H9 (cell line): ENCODE results near the gene OR8G5. TPM values are rescaled to one million over a fixed set of nuclear protein-coding genes. Genes with fewer than 3 reads are reported as not detected.

Source experiments
- DNase-seq: peaks from one replicate; pipeline ENCODE4 v3.0.0-alpha.2; 2017
- H2AFZ ChIP-seq: one replicate; pipeline ENCODE4 v1.6.1; 2013; ENCODE audit warnings: mild to moderate bottlenecking, low read length, control low read depth, moderate library complexity
- H2AK5ac ChIP-seq: 2 replicates; pipeline ENCODE4 v1.6.1; 2013; ENCODE audit warnings: low read length, control low read depth, mixed read lengths; ENCODE audit not compliant: insufficient read length
- H2BK120ac ChIP-seq: one replicate; pipeline ENCODE4 v1.6.1; 2013; ENCODE audit warnings: low read depth, mild to moderate bottlenecking, low read length, control low read depth, inconsistent platforms; ENCODE audit not compliant: poor library complexity, severe bottlenecking
- H2BK12ac ChIP-seq: 2 replicates; pipeline ENCODE4 v1.6.1; 2013; ENCODE audit warnings: low read length, control low read depth, mixed read lengths, low read depth; ENCODE audit not compliant: insufficient read length
- H2BK15ac ChIP-seq: 2 replicates; pipeline ENCODE4 v1.6.1; 2013; ENCODE audit warnings: low read depth, low read length, control low read depth
- H2BK20ac ChIP-seq: one replicate; pipeline ENCODE4 v1.6.1; 2013; ENCODE audit warnings: low read depth, mild to moderate bottlenecking, low read length, control low read depth, inconsistent platforms; ENCODE audit not compliant: poor library complexity, severe bottlenecking
- H2BK5ac ChIP-seq: 2 replicates; pipeline ENCODE4 v1.6.1; 2013; ENCODE audit warnings: low read length, control low read depth, mixed read lengths; ENCODE audit not compliant: insufficient read length
- H3K14ac ChIP-seq: 2 replicates; pipeline ENCODE4 v1.6.1; 2013; ENCODE audit warnings: low read length, control low read depth; ENCODE audit not compliant: insufficient read depth
- H3K18ac ChIP-seq: 2 replicates; pipeline ENCODE4 v1.6.1; 2013; ENCODE audit warnings: low read depth, mild to moderate bottlenecking, mixed read lengths, low read length, control low read depth; ENCODE audit not compliant: insufficient read length
- H3K23ac ChIP-seq: 2 replicates; pipeline ENCODE4 v1.6.1; 2013; ENCODE audit warnings: low read length, control low read depth, mixed read lengths, low read depth; ENCODE audit not compliant: insufficient read length
- H3K23me2 ChIP-seq: 2 replicates; pipeline ENCODE4 v1.6.1; 2013; ENCODE audit warnings: low read depth, mild to moderate bottlenecking, mixed read lengths, low read length, control low read depth; ENCODE audit not compliant: insufficient read length, poor library complexity, severe bottlenecking
- H3K27ac ChIP-seq: 2 replicates; pipeline ENCODE4 v1.5.1; 2013; ENCODE audit warnings: low read length, control low read depth, mixed read lengths, low read depth; ENCODE audit not compliant: insufficient read length
- H3K27me3 ChIP-seq: 2 replicates; pipeline ENCODE4 v1.6.1; 2013; ENCODE audit warnings: low read length, control low read depth, inconsistent platforms; ENCODE audit not compliant: insufficient read depth
- H3K4ac ChIP-seq: 2 replicates; pipeline ENCODE4 v1.6.1; 2013; ENCODE audit warnings: low read depth, mild to moderate bottlenecking, control low read depth, inconsistent platforms, low read length, moderate library complexity
- H3K4me1 ChIP-seq: 2 replicates; pipeline ENCODE4 v1.6.1; 2013; ENCODE audit warnings: low read length, control low read depth, inconsistent platforms; ENCODE audit not compliant: insufficient read depth
- H3K4me2 ChIP-seq: 2 replicates; pipeline ENCODE4 v1.6.1; 2013; ENCODE audit warnings: low read length, control low read depth, mixed read lengths; ENCODE audit not compliant: insufficient read length, insufficient read depth
- H3K56ac ChIP-seq: 2 replicates; pipeline ENCODE4 v1.6.1; 2013; ENCODE audit warnings: low read depth, mild to moderate bottlenecking, mixed read lengths, low read length, control low read depth; ENCODE audit not compliant: insufficient read length
- H3K79me1 ChIP-seq: 2 replicates; pipeline ENCODE4 v1.6.1; 2013; ENCODE audit warnings: low read depth, mild to moderate bottlenecking, moderate library complexity, low read length, control low read depth, inconsistent platforms; ENCODE audit not compliant: insufficient read depth, poor library complexity, severe bottlenecking
- H3K79me2 ChIP-seq: 2 replicates; pipeline ENCODE4 v1.6.1; 2013; ENCODE audit warnings: low read length, control low read depth, inconsistent platforms; ENCODE audit not compliant: insufficient read depth
- H3K9ac ChIP-seq: 2 replicates; pipeline ENCODE4 v1.6.1; 2013; ENCODE audit warnings: low read length, control low read depth, mixed read lengths; ENCODE audit not compliant: insufficient read length; ENCODE audit errors: extremely low read depth
- H3K9me3 ChIP-seq: one replicate; pipeline ENCODE4 v1.6.1; 2013; ENCODE audit warnings: low read depth, low read length, inconsistent platforms; ENCODE audit not compliant: control insufficient read depth
- H3T11ph ChIP-seq: one replicate; pipeline ENCODE4 v1.6.1; 2013; ENCODE audit warnings: mild to moderate bottlenecking, low read length, control low read depth, inconsistent platforms
- H4K20me1 ChIP-seq: one replicate; pipeline ENCODE4 v1.6.1; 2013; ENCODE audit not compliant: control insufficient read depth, insufficient read length, insufficient read depth
- H4K5ac ChIP-seq: 2 replicates; pipeline ENCODE4 v1.6.1; 2013; ENCODE audit warnings: low read depth, mild to moderate bottlenecking, mixed read lengths, low read length, control low read depth; ENCODE audit not compliant: insufficient read length
- H4K8ac ChIP-seq: replicated peaks from 2 replicates; pipeline ENCODE4 v1.6.1; 2013; ENCODE audit warnings: low read length, control low read depth, mixed read lengths, low read depth; ENCODE audit not compliant: insufficient read length
- H4K91ac ChIP-seq: 2 replicates; pipeline ENCODE4 v1.6.1; 2013; ENCODE audit warnings: low read depth, mild to moderate bottlenecking, moderate library complexity, mixed read lengths, low read length, control low read depth; ENCODE audit not compliant: insufficient read length
- H3K27ac Mint-ChIP-seq, 3 experiments: 2 replicates in 2 of 3; 3 replicates in 1 of 3; pipeline ENCODE4 v1.8.0; 2020 to 2021; ENCODE audit warnings: mixed read lengths in 3 of 3, mild to moderate bottlenecking in 1 of 3, moderate library complexity in 1 of 3
- H3K27me3 Mint-ChIP-seq: 2 replicates; pipeline ENCODE4 v1.8.0; 2021; ENCODE audit warnings: low read depth, mild to moderate bottlenecking, moderate library complexity, mixed read lengths
- H3K36me3 Mint-ChIP-seq, 3 experiments: 2 replicates in 2 of 3; 3 replicates in 1 of 3; pipeline ENCODE4 v1.8.0; 2020 to 2021; ENCODE audit warnings: low read depth in 3 of 3, mixed read lengths in 3 of 3; ENCODE audit not compliant: insufficient read depth in 1 of 3
- H3K4me1 Mint-ChIP-seq, 2 experiments: 2 replicates each; pipeline ENCODE4 v1.8.0; 2020; ENCODE audit warnings: mixed read lengths in 2 of 2
- H3K4me3 Mint-ChIP-seq, 2 experiments: 2 replicates in 1 of 2; 3 replicates in 1 of 2; pipeline ENCODE4 v1.8.0; 2020 to 2021; ENCODE audit warnings: mild to moderate bottlenecking in 2 of 2, mixed read lengths in 2 of 2, moderate library complexity in 1 of 2
- H3K9me3 Mint-ChIP-seq, 2 experiments: 2 replicates in 1 of 2; 3 replicates in 1 of 2; pipeline ENCODE4 v1.8.0; 2020; ENCODE audit warnings: mild to moderate bottlenecking in 2 of 2, mixed read lengths in 2 of 2, moderate library complexity in 1 of 2
- WGBS: extraction: QIAGEN DNeasy Blood & Tissue Kit; methylation state at CpG from one replicate; pipeline ENCODE4 v1.1.7; 2013; ENCODE audit warnings: missing lambda C conversion rate, low lambda C conversion rate, mixed read lengths; ENCODE audit not compliant: insufficient read length; ENCODE audit errors: extremely low coverage; 5-methylcytosine and 5-hydroxymethylcytosine counted together
- total RNA-seq: library from RNA; stranded (reverse); gene quantifications from 2 replicates; pipeline ENCODE4 v1.2.1, GENCODE V29; 2021
- TF ChIP-seq, protein P1 (sequence below): fragments of 200-600 bp; sonication (generic); conservative IDR thresholded peaks from 3 replicates; pipeline ENCODE4 v1.8.0; 2021; ENCODE audit warnings: antibody characterized with exemption, mild to moderate bottlenecking

Gene OR8G5
- total RNA-seq, 1 experiment from 2014 or later: not detected

DNA sequence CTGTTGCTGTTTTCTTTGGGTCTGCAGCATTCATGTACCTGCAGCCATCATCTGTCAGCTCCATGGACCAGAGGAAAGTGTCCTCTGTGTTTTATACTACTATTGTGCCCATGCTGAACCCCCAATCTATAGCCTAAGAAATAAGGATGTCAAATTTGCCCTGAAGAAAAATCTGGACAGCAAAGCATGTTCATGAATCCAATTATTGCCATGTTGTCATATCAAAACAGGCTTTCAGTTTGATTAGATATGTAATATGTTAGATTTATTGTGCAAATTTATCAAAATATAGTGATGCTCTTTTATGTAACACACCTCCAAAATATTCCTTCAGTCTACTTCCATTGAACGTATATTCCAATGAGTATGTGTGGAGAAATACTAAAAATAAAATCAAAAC, 30.7 kb upstream of the OR8G5 start:
- no peaks in the 10 kb centered on the region for H3K79me2 ChIP-seq
- no peaks in the 10 kb centered on the region for H3K9me3 Mint-ChIP-seq
- H2AK5ac ChIP-seq: no peak overlapping the region
- no peaks in the 10 kb centered on the region for H3K36me3 Mint-ChIP-seq
- H3K4me1 ChIP-seq: no peaks in the 10 kb centered on the region
- no peak overlapping the region for H3K56ac ChIP-seq
- no peak overlapping the region for H4K8ac ChIP-seq
- H3K14ac ChIP-seq: no peak overlapping the region
- no peaks in the 10 kb centered on the region for H3K79me1 ChIP-seq
- no peak overlapping the region for H3K4ac ChIP-seq
- no peak overlapping the region for H4K91ac ChIP-seq
- no peak overlapping the region for H3K23ac ChIP-seq
- no peak overlapping the region for H3T11ph ChIP-seq
- no peak overlapping the region for H3K4me3 Mint-ChIP-seq
- H3K27ac Mint-ChIP-seq: no peak overlapping the region
- no peak overlapping the region for H2BK15ac ChIP-seq
- no peaks in the 10 kb centered on the region for H4K20me1 ChIP-seq
- H3K4me1 Mint-ChIP-seq: peaks cover 3 to 5% of the 10 kb centered on the region in 2 experiments; a peak in 2 of 4 replicates
- WGBS: no CpG with 5 or more reads among the region's 1 CpG
- no peak overlapping the region for H3K4me2 ChIP-seq
- no peaks in the 10 kb centered on the region; the same call in 1 of the 2 replicates for H3K27me3 Mint-ChIP-seq
- TF ChIP-seq, protein P1, sequence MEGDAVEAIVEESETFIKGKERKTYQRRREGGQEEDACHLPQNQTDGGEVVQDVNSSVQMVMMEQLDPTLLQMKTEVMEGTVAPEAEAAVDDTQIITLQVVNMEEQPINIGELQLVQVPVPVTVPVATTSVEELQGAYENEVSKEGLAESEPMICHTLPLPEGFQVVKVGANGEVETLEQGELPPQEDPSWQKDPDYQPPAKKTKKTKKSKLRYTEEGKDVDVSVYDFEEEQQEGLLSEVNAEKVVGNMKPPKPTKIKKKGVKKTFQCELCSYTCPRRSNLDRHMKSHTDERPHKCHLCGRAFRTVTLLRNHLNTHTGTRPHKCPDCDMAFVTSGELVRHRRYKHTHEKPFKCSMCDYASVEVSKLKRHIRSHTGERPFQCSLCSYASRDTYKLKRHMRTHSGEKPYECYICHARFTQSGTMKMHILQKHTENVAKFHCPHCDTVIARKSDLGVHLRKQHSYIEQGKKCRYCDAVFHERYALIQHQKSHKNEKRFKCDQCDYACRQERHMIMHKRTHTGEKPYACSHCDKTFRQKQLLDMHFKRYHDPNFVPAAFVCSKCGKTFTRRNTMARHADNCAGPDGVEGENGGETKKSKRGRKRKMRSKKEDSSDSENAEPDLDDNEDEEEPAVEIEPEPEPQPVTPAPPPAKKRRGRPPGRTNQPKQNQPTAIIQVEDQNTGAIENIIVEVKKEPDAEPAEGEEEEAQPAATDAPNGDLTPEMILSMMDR: no peak
- H2BK5ac ChIP-seq: no peak overlapping the region
- no peak overlapping the region for H2BK120ac ChIP-seq
- H2AFZ ChIP-seq: no peak overlapping the region
- DNase-seq: no peak
- H3K23me2 ChIP-seq: no peaks in the 10 kb centered on the region
- H2BK12ac ChIP-seq: no peak overlapping the region
- H3K9me3 ChIP-seq: no peaks in the 10 kb centered on the region
- H3K9ac ChIP-seq: no peak overlapping the region
- H4K5ac ChIP-seq: no peak overlapping the region
- H3K18ac ChIP-seq: no peak overlapping the region
- no peaks in the 10 kb centered on the region for H3K27me3 ChIP-seq
- no peak overlapping the region for H3K27ac ChIP-seq
- no peak overlapping the region for H2BK20ac ChIP-seq
